Mononuclear cell (primary cell): ENCODE data around the gene ADAMTS18. TPM values are rescaled to one million over a fixed set of nuclear protein-coding genes. Genes with fewer than 3 reads are reported as not detected.

Experiments used
- H3K27me3 ChIP-seq: 2 replicates; pipeline ENCODE4 v1.6.0; 2011; ENCODE audit warnings: low read length, control low read depth; ENCODE audit not compliant: insufficient read depth
- H3K4me1 ChIP-seq: 2 replicates; pipeline ENCODE4 v1.5.1; 2011; ENCODE audit warnings: mild to moderate bottlenecking, low read length, control low read depth; ENCODE audit not compliant: insufficient read depth
- H3K4me3 ChIP-seq: 2 replicates; pipeline ENCODE4 v1.5.1; 2011; ENCODE audit warnings: mild to moderate bottlenecking, low read length, moderate library complexity
- H3K9me3 ChIP-seq: 2 replicates; pipeline ENCODE4 v1.5.1; 2011; ENCODE audit warnings: low read depth, mild to moderate bottlenecking, control low read depth, low read length
- total RNA-seq: library from RNA; depleted of rRNA; stranded (reverse); fragments of >200 nt; gene quantifications from one replicate; pipeline ENCODE4 v1.2.3, GENCODE V29; 2012

The ADAMTS18 gene
- total RNA-seq, 1 donor: not detected

- no peaks in the 10 kb centered on the region for H3K27me3 ChIP-seq
- H3K4me1 ChIP-seq: no peaks in the 10 kb centered on the region
- H3K9me3 ChIP-seq: no peaks in the 10 kb centered on the region
- H3K4me3 ChIP-seq: no peak overlapping the region
These were observed 102.0 kb downstream of the ADAMTS18 start for GRCh38 chr16:77332792-77333191.

GRCh38 chr16:77331802-77332586 lies 102.8 kb downstream of the ADAMTS18 start:
- no peaks in the 10 kb centered on the region for H3K27me3 ChIP-seq
- H3K4me1 ChIP-seq: no peaks in the 10 kb centered on the region
- H3K4me3 ChIP-seq: no peak overlapping the region
- H3K9me3 ChIP-seq: no peaks in the 10 kb centered on the region

GRCh38 chr16:77331043-77331442 lies 103.8 kb downstream of the ADAMTS18 start:
- H3K4me3 ChIP-seq: no peak overlapping the region
- H3K4me1 ChIP-seq: no peaks in the 10 kb centered on the region
- H3K27me3 ChIP-seq: no peaks in the 10 kb centered on the region
- no peaks in the 10 kb centered on the region for H3K9me3 ChIP-seq

GRCh38 chr16:77330332-77331042 lies 104.3 kb downstream of the ADAMTS18 start:
- Histone ChIP-seq H3K4me3 (no peak overlapping the region), H3K9me3 (no peaks in the 10 kb centered on the region), H3K27me3 (no peaks in the 10 kb centered on the region), H3K4me1 (no peaks in the 10 kb centered on the region)

GRCh38 chr16:77328768-77329167 lies 106.1 kb downstream of the ADAMTS18 start:
- H3K27me3 ChIP-seq: no peaks in the 10 kb centered on the region
- H3K4me3 ChIP-seq: no peak overlapping the region
- no peaks in the 10 kb centered on the region for H3K9me3 ChIP-seq
- H3K4me1 ChIP-seq: no peaks in the 10 kb centered on the region

GRCh38 chr16:77328274-77328673 lies 106.6 kb downstream of the ADAMTS18 start:
- Histone ChIP-seq H3K4me3 (no peak overlapping the region), H3K9me3 (no peaks in the 10 kb centered on the region), H3K4me1 (no peaks in the 10 kb centered on the region), H3K27me3 (no peaks in the 10 kb centered on the region)

- H3K4me3 ChIP-seq: no peak overlapping the region
- no peaks in the 10 kb centered on the region for H3K27me3 ChIP-seq
- no peaks in the 10 kb centered on the region for H3K4me1 ChIP-seq
- no peaks in the 10 kb centered on the region for H3K9me3 ChIP-seq
These were observed 107.1 kb downstream of the ADAMTS18 start for GRCh38 chr16:77327717-77328116.

- H3K4me1 ChIP-seq: no peaks in the 10 kb centered on the region
- H3K4me3 ChIP-seq: no peak overlapping the region
- H3K9me3 ChIP-seq: no peaks in the 10 kb centered on the region
- no peaks in the 10 kb centered on the region for H3K27me3 ChIP-seq
These were observed 110.1 kb downstream of the ADAMTS18 start for GRCh38 chr16:77324729-77325128.

- Histone ChIP-seq H3K4me3 (no peak overlapping the region), H3K27me3 (no peaks in the 10 kb centered on the region), H3K4me1 (no peaks in the 10 kb centered on the region), H3K9me3 (no peaks in the 10 kb centered on the region)
These were observed 111.1 kb downstream of the ADAMTS18 start for GRCh38 chr16:77323695-77324094.

- H3K4me3 ChIP-seq: no peak overlapping the region
- H3K27me3 ChIP-seq: no peaks in the 10 kb centered on the region
- H3K4me1 ChIP-seq: no peaks in the 10 kb centered on the region
- H3K9me3 ChIP-seq: no peaks in the 10 kb centered on the region
These were observed 112.1 kb downstream of the ADAMTS18 start for GRCh38 chr16:77322757-77323156.

- no peaks in the 10 kb centered on the region for H3K9me3 ChIP-seq
- H3K4me1 ChIP-seq: no peaks in the 10 kb centered on the region
- H3K27me3 ChIP-seq: no peaks in the 10 kb centered on the region
- H3K4me3 ChIP-seq: no peak overlapping the region
These were observed 117.8 kb downstream of the ADAMTS18 start for GRCh38 chr16:77317059-77317458.

GRCh38 chr16:77310877-77311276 lies 124.0 kb downstream of the ADAMTS18 start:
- H3K4me1 ChIP-seq: no peaks in the 10 kb centered on the region
- H3K27me3 ChIP-seq: no peaks in the 10 kb centered on the region
- no peaks in the 10 kb centered on the region for H3K9me3 ChIP-seq
- no peak overlapping the region for H3K4me3 ChIP-seq

- no peaks in the 10 kb centered on the region for H3K27me3 ChIP-seq
- no peaks in the 10 kb centered on the region for H3K4me1 ChIP-seq
- H3K9me3 ChIP-seq: no peaks in the 10 kb centered on the region
- H3K4me3 ChIP-seq: no peak overlapping the region
These were observed 126.7 kb downstream of the ADAMTS18 start for GRCh38 chr16:77308163-77308561.

GRCh38 chr16:77307426-77308162 lies 127.2 kb downstream of the ADAMTS18 start:
- Histone ChIP-seq H3K9me3 (no peaks in the 10 kb centered on the region), H3K4me1 (no peaks in the 10 kb centered on the region), H3K4me3 (no peak overlapping the region), H3K27me3 (no peaks in the 10 kb centered on the region)

- H3K4me1 ChIP-seq: no peaks in the 10 kb centered on the region
- no peaks in the 10 kb centered on the region for H3K27me3 ChIP-seq
- no peak overlapping the region for H3K4me3 ChIP-seq
- no peaks in the 10 kb centered on the region for H3K9me3 ChIP-seq
These were observed 128.8 kb downstream of the ADAMTS18 start for GRCh38 chr16:77306075-77306474.
